ENCODE results near the gene CIRBP. TPM values are rescaled to one million over a fixed set of nuclear protein-coding genes. Genes with fewer than 3 reads are reported as not detected.

Gene CIRBP
- total and polyA plus RNA-seq, 2 of the 13 experiments (the other 11 are each of a cell fraction or from before 2014, with no cell fraction given), result 133 to 140 TPM

DNA sequence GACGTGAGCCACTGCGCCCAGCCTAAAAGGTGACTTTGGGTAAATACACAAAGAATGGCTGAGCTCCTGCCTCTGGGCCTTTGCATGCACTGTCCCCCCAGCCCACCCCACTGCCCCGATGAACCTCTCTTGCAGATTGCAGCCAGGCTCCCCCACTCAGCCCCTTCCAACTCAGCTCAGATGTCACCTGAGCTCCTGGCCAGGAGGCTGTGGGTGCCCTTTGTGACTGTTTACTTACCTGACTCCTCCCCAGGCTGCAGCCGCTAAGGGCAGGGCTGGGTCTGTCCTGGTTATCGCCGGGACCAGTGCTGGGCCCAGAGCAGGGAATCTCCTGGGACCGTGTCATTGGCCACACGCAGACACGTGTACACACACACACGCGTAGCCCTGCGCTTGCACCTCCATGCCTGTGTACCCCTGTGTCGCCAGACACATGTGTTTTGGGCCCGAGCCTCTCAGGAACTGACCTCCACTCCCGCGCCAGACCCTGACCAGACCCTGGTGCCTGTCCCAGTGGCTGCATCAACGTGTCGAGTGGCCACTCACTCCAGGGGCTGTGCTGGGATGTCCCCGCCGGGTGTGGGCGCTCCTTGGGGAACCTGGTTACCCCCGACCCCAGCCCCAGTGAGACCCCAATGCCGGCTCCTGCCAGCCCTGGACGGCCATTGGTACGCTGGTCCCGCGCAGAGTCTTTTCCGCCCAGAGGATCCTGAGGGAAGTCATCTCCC, 35.2 kb downstream of the CIRBP start (continued):
- TF ChIP-seq, protein P1, sequence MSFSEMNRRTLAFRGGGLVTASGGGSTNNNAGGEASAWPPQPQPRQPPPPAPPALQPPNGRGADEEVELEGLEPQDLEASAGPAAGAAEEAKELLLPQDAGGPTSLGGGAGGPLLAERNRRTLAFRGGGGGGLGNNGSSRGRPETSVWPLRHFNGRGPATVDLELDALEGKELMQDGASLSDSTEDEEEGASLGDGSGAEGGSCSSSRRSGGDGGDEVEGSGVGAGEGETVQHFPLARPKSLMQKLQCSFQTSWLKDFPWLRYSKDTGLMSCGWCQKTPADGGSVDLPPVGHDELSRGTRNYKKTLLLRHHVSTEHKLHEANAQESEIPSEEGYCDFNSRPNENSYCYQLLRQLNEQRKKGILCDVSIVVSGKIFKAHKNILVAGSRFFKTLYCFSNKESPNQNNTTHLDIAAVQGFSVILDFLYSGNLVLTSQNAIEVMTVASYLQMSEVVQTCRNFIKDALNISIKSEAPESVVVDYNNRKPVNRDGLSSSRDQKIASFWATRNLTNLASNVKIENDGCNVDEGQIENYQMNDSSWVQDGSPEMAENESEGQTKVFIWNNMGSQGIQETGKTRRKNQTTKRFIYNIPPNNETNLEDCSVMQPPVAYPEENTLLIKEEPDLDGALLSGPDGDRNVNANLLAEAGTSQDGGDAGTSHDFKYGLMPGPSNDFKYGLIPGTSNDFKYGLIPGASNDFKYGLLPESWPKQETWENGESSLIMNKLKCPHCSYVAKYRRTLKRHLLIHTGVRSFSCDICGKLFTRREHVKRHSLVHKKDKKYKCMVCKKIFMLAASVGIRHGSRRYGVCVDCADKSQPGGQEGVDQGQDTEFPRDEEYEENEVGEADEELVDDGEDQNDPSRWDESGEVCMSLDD (CRISPR knock-in tag; IDR thresholded peaks at IDR 0.05; ENCODE audit: borderline replicate concordance), result no peak
- TF ChIP-seq JARID2 (CRISPR knock-in tag; IDR thresholded peaks at IDR 0.05; ENCODE audit: insufficient replicate concordance) (peak; percentile 57), TBP (CRISPR knock-in tag; IDR thresholded peaks at IDR 0.05) (no peak), MBNL3 (CRISPR knock-in tag; conservative IDR thresholded peaks at IDR 0.05) (no peak), ZNF180 (CRISPR knock-in tag; IDR thresholded peaks at IDR 0.05; ENCODE audit: borderline replicate concordance, low read depth) (no peak), GLI4 (CRISPR knock-in tag; IDR thresholded peaks at IDR 0.05; ENCODE audit: borderline replicate concordance) (no peak), NAIF1 (CRISPR knock-in tag; IDR thresholded peaks at IDR 0.05; ENCODE audit: borderline replicate concordance) (no peak), RBAK (CRISPR knock-in tag; IDR thresholded peaks at IDR 0.05) (no peak), AGO1 (IDR thresholded peaks at IDR 0.05; ENCODE audit: low read depth, low read length, poor library complexity, severe bottlenecking) (no peak)
- TF ChIP-seq, protein P2, sequence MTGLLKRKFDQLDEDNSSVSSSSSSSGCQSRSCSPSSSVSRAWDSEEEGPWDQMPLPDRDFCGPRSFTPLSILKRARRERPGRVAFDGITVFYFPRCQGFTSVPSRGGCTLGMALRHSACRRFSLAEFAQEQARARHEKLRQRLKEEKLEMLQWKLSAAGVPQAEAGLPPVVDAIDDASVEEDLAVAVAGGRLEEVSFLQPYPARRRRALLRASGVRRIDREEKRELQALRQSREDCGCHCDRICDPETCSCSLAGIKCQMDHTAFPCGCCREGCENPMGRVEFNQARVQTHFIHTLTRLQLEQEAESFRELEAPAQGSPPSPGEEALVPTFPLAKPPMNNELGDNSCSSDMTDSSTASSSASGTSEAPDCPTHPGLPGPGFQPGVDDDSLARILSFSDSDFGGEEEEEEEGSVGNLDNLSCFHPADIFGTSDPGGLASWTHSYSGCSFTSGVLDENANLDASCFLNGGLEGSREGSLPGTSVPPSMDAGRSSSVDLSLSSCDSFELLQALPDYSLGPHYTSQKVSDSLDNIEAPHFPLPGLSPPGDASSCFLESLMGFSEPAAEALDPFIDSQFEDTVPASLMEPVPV (CRISPR knock-in tag; IDR thresholded peaks at IDR 0.05), result no peak
- TF ChIP-seq, protein P3, sequence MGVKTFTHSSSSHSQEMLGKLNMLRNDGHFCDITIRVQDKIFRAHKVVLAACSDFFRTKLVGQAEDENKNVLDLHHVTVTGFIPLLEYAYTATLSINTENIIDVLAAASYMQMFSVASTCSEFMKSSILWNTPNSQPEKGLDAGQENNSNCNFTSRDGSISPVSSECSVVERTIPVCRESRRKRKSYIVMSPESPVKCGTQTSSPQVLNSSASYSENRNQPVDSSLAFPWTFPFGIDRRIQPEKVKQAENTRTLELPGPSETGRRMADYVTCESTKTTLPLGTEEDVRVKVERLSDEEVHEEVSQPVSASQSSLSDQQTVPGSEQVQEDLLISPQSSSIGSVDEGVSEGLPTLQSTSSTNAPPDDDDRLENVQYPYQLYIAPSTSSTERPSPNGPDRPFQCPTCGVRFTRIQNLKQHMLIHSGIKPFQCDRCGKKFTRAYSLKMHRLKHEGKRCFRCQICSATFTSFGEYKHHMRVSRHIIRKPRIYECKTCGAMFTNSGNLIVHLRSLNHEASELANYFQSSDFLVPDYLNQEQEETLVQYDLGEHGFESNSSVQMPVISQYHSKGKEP (CRISPR knock-in tag; IDR thresholded peaks at IDR 0.05), result no peak
- TF ChIP-seq, protein P4, sequence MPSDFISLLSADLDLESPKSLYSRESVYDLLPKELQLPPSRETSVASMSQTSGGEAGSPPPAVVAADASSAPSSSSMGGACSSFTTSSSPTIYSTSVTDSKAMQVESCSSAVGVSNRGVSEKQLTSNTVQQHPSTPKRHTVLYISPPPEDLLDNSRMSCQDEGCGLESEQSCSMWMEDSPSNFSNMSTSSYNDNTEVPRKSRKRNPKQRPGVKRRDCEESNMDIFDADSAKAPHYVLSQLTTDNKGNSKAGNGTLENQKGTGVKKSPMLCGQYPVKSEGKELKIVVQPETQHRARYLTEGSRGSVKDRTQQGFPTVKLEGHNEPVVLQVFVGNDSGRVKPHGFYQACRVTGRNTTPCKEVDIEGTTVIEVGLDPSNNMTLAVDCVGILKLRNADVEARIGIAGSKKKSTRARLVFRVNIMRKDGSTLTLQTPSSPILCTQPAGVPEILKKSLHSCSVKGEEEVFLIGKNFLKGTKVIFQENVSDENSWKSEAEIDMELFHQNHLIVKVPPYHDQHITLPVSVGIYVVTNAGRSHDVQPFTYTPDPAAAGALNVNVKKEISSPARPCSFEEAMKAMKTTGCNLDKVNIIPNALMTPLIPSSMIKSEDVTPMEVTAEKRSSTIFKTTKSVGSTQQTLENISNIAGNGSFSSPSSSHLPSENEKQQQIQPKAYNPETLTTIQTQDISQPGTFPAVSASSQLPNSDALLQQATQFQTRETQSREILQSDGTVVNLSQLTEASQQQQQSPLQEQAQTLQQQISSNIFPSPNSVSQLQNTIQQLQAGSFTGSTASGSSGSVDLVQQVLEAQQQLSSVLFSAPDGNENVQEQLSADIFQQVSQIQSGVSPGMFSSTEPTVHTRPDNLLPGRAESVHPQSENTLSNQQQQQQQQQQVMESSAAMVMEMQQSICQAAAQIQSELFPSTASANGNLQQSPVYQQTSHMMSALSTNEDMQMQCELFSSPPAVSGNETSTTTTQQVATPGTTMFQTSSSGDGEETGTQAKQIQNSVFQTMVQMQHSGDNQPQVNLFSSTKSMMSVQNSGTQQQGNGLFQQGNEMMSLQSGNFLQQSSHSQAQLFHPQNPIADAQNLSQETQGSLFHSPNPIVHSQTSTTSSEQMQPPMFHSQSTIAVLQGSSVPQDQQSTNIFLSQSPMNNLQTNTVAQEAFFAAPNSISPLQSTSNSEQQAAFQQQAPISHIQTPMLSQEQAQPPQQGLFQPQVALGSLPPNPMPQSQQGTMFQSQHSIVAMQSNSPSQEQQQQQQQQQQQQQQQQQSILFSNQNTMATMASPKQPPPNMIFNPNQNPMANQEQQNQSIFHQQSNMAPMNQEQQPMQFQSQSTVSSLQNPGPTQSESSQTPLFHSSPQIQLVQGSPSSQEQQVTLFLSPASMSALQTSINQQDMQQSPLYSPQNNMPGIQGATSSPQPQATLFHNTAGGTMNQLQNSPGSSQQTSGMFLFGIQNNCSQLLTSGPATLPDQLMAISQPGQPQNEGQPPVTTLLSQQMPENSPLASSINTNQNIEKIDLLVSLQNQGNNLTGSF (CRISPR knock-in tag; IDR thresholded peaks at IDR 0.05), result no peak
- TF ChIP-seq, protein P5, sequence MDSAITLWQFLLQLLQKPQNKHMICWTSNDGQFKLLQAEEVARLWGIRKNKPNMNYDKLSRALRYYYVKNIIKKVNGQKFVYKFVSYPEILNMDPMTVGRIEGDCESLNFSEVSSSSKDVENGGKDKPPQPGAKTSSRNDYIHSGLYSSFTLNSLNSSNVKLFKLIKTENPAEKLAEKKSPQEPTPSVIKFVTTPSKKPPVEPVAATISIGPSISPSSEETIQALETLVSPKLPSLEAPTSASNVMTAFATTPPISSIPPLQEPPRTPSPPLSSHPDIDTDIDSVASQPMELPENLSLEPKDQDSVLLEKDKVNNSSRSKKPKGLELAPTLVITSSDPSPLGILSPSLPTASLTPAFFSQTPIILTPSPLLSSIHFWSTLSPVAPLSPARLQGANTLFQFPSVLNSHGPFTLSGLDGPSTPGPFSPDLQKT (CRISPR knock-in tag; IDR thresholded peaks at IDR 0.05; ENCODE audit: borderline replicate concordance), result no peak
- TF ChIP-seq, protein P6, sequence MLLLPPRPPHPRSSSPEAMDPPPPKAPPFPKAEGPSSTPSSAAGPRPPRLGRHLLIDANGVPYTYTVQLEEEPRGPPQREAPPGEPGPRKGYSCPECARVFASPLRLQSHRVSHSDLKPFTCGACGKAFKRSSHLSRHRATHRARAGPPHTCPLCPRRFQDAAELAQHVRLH (CRISPR knock-in tag; IDR thresholded peaks at IDR 0.05; ENCODE audit: borderline replicate concordance, low read depth), result 0 out of 2 replicates have a peak, but pooled peaks have one; percentile 43

All from HepG2 (cell line).